OCI-LY1 (cell line): Measurements from ENCODE around the gene CEP85L.

ENCODE experiments used
- CTCF ChIP-seq: fragments of 200-600 bp; sonication (generic), shearing (Covaris generic); IDR thresholded peaks from 2 replicates; pipeline ENCODE4 v1.5.1; 2017; ENCODE audit warnings: mild to moderate bottlenecking, antibody characterized with exemption, low read length, moderate library complexity, mixed read lengths
- EZH2 ChIP-seq: fragments of 200-600 bp; sonication (generic), shearing (Covaris generic); IDR thresholded peaks from 2 replicates; pipeline ENCODE4 v1.8.0; 2017; ENCODE audit warnings: borderline replicate concordance, mixed run types, mild to moderate bottlenecking, antibody characterized with exemption, low read length, moderate library complexity, mixed read lengths

DNA sequence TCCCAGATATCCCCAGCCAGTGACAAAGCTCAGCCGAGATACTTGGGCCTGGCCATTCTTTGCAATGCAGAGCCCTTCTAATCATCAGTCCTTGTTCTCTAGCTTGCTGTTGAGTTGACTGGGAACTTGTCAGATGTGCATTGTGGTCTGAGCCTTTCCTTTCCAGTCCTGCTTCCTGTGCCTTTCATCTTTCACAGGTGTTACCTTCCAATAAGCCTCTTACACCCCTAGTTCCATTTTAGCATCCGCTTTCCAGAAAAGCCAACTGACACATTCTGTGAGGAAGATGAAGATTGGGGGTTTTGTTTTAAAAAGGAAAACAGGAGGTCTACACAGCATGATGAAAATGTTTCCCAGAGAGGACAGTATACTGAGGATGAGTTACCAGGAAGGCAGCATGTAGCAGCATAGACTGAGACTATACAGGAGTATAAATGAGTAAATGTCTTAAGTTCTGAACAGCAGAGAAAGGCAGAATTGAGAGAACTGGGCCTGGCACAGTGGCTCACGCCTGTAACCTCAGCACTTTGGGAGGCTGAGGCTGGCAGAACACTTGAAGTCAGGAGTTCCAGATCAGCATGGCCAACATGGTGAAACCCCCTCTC lies 5.6 kb upstream of the CEP85L start:
- TF ChIP-seq CTCF (no peak), EZH2 (no peak)
